ENCODE measurements around the gene BRINP3. TPM values are rescaled to one million over a fixed set of nuclear protein-coding genes. Genes with fewer than 3 reads are reported as not detected.
"Not testable (repeated sequence)": the region's sequence is repeated elsewhere in the genome, so short reads cannot be mapped to it uniquely, and the experiment has no call there.

The BRINP3 gene
- total RNA-seq, result 10 to 100 TPM; 24.4 to 86.6 TPM
- polyA plus RNA-seq (ENCODE audit: insufficient read length in 2 of 2), result 10 to 100 TPM; 59.9 to 68.3 TPM
- long read RNA-seq, donor 1, transcript BRINP3-201 (8 exons, 3,142 nt), result major isoform, 8 of 63 reads
- long read RNA-seq, donor 1, partial matches to known transcripts, result 18 of 63 reads
- long read RNA-seq, donor 1, other reads (novel, unspliced or antisense), result 37 of 63 reads
- long read RNA-seq, donor 2, partial matches to known transcripts, result 21 of 28 reads
- long read RNA-seq, donor 2, other reads (novel, unspliced or antisense), result 7 of 28 reads
- long read RNA-seq, donor 3, partial matches to known transcripts, result 10 of 15 reads
- long read RNA-seq, donor 3, other reads (novel, unspliced or antisense), result 0 of 15 reads
- long read RNA-seq, donor 4, partial matches to known transcripts, result 0 of 1 reads
- long read RNA-seq, donor 4, other reads (novel, unspliced or antisense), result 0 of 1 reads

DNA sequence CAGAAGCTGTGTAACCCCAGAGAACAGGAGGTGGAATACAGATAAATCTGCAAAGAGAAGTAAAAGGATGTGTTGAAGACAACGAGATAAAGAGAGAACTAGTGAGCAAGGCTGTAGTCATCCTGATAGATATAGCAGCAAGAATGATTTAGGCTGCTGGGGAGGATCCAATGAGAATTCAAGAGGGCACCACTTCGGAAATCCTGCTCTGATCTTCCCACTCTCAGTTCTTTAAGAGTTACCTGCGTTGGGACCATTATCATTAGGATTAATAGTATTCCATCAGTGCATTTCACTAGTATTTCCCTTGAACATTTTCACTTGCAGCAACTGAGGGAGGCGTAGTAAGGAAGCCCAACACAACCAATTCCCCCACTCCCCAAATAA lies at the start of gene BRINP3:
TSS of gene BRINP3 (minus strand) at position 103 of the 387 bp plus-strand sequence.
- WGBS (ENCODE audit: insufficient coverage), result 0% methylated on average over 2 of the region's 4 CpGs

DNA sequence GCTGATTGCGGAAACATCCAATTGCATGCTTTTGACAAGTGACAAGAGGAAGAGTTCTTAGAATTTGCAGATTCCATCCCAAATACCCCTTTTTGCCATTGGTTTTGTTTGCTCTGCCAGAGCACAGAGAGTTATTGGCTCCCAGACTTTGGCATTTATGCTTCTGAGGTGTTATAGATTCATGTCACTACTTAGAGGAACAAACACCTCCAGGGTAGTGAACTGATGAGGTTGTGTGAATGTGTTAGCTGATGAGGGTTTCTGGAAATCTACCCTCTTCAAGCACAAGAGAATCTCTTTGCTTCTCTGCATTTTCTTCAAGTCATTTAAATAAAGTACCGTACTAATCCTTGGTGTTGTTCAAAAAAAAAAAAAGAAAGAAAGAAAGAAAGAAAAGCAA lies 33.9 kb upstream of the BRINP3 start:
- H3K36me3 ChIP-seq (ENCODE audit: control insufficient read depth, insufficient read depth, low read length), result no peaks in the 10 kb centered on the region
- DNase-seq (ENCODE audit: low read depth in 4 of 6, low spot score in 6 of 6), result peak in 2 of 6 donors; percentile 8 to 30
- WGBS (ENCODE audit: insufficient coverage), result no CpG with 5 or more reads among the region's 2 CpGs

More for the DNA sequence above, at the start of gene BRINP3:
- H3K4me1 ChIP-seq (ENCODE audit: control insufficient read depth, insufficient read depth, low read length), result no peaks in the 10 kb centered on the region
- H3K9me3 ChIP-seq (ENCODE audit: control insufficient read depth, insufficient read depth, low read length), result no peaks in the 10 kb centered on the region
- H3K36me3 ChIP-seq (ENCODE audit: control insufficient read depth, insufficient read depth, low read length), result no peaks in the 10 kb centered on the region
- H3K27ac ChIP-seq (ENCODE audit: low read depth, low read length), result peak within 1 kb of the TSS; percentile 92
- peak in 4 of 6 donors; percentile 50 to 89 (median 64) for DNase-seq (ENCODE audit: low read depth in 4 of 6, low spot score in 6 of 6)
- H3K4me3 ChIP-seq (ENCODE audit: low read depth, low read length), result peak within 1 kb of the TSS; percentile 67
- H3K27me3 ChIP-seq (ENCODE audit: control insufficient read depth, insufficient read depth, low read length), result peaks cover 3% of the 10 kb centered on the region

DNA sequence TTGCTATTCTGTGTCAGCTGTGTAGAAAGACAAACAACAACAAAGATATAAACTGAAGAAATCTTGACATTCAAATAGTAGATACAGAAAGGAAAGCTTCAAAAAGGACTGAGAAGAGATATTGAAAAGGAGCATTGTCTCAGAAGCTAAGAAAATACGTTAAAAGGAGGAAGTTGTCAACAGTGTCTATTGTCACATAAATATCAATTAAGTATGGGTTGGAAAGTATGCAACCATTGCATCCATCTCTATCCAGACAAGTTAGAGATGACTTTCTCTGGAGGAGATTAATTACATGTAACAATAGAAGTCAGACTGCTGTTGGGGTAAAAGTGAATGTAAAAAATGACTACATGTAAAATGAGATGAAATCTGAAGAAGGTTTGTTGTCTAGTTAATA lies 29.7 kb upstream of the BRINP3 start:
- whole genome bisulfite sequencing (ENCODE audit: insufficient coverage), result no CpG with 5 or more reads among the region's 1 CpG
- no peak overlapping the region for H3K4me3 ChIP-seq (ENCODE audit: low read depth, low read length)
- H3K27ac ChIP-seq (ENCODE audit: low read depth, low read length), result no peak overlapping the region
- H3K36me3 ChIP-seq (ENCODE audit: control insufficient read depth, insufficient read depth, low read length), result no peaks in the 10 kb centered on the region
- H3K9me3 ChIP-seq (ENCODE audit: control insufficient read depth, insufficient read depth, low read length), result peaks cover 2% of the 10 kb centered on the region
- DNase-seq (ENCODE audit: low read depth in 4 of 6, low spot score in 6 of 6), result no peak
- no peaks in the 10 kb centered on the region for H3K27me3 ChIP-seq (ENCODE audit: control insufficient read depth, insufficient read depth, low read length)
- no peaks in the 10 kb centered on the region for H3K4me1 ChIP-seq (ENCODE audit: control insufficient read depth, insufficient read depth, low read length)

More for the DNA sequence above, 33.9 kb upstream of the BRINP3 start:
- no peaks in the 10 kb centered on the region for H3K9me3 ChIP-seq (ENCODE audit: control insufficient read depth, insufficient read depth, low read length)
- H3K27me3 ChIP-seq (ENCODE audit: control insufficient read depth, insufficient read depth, low read length), result no peaks in the 10 kb centered on the region
- H3K27ac ChIP-seq (ENCODE audit: low read depth, low read length), result no peak overlapping the region
- H3K4me3 ChIP-seq (ENCODE audit: low read depth, low read length), result no peak overlapping the region
- no peaks in the 10 kb centered on the region for H3K4me1 ChIP-seq (ENCODE audit: control insufficient read depth, insufficient read depth, low read length)

DNA sequence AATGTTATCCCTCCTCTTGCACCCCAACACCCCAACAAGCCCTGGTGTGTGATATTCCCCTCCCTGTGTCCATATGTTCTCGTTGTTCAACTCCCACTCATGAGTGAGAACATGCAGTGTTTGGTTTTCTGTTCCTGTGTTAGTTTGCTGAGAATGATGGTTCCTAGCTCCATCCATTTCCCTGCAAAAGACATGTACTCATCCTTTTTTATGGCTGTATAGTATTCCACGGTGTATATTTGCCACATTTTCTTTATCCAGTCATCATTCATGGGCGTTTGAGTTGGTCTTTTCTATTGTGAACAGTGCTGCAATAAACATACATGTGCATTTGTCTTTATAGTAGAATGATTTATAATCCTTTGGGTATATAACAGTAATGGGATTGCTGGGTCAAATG lies 26.9 kb upstream of the BRINP3 start:
- no CpG with 5 or more reads among the region's 3 CpGs for WGBS (ENCODE audit: insufficient coverage)
- not testable (repeated sequence) for H3K9me3 ChIP-seq (ENCODE audit: control insufficient read depth, insufficient read depth, low read length)

GRCh38 chr1:190497565-190497964 lies 19.9 kb upstream of the BRINP3 start:
- no peak overlapping the region for H3K27ac ChIP-seq (ENCODE audit: low read depth, low read length)
- no peaks in the 10 kb centered on the region for H3K9me3 ChIP-seq (ENCODE audit: control insufficient read depth, insufficient read depth, low read length)
- DNase-seq (ENCODE audit: low read depth in 4 of 6, low spot score in 6 of 6), result peak in 1 of 6 donors; percentile 23
- H3K4me3 ChIP-seq (ENCODE audit: low read depth, low read length), result no peak overlapping the region
- H3K27me3 ChIP-seq (ENCODE audit: control insufficient read depth, insufficient read depth, low read length), result no peaks in the 10 kb centered on the region
- no peaks in the 10 kb centered on the region for H3K36me3 ChIP-seq (ENCODE audit: control insufficient read depth, insufficient read depth, low read length)
- no peaks in the 10 kb centered on the region for H3K4me1 ChIP-seq (ENCODE audit: control insufficient read depth, insufficient read depth, low read length)

More for the DNA sequence above, 26.9 kb upstream of the BRINP3 start:
- H3K4me3 ChIP-seq (ENCODE audit: low read depth, low read length); H3K4me1 ChIP-seq (ENCODE audit: control insufficient read depth, insufficient read depth, low read length); H3K27ac ChIP-seq (ENCODE audit: low read depth, low read length); DNase-seq (ENCODE audit: low read depth in 4 of 6, low spot score in 6 of 6); H3K27me3 ChIP-seq (ENCODE audit: control insufficient read depth, insufficient read depth, low read length); H3K36me3 ChIP-seq (ENCODE audit: control insufficient read depth, insufficient read depth, low read length): not testable (repeated sequence)

GRCh38 chr1:190494451-190494850 lies 16.8 kb upstream of the BRINP3 start:
- Histone ChIP-seq H3K4me3 (ENCODE audit: low read depth, low read length) (no peak overlapping the region), H3K27ac (ENCODE audit: low read depth, low read length) (no peak overlapping the region), H3K36me3 (ENCODE audit: control insufficient read depth, insufficient read depth, low read length) (no peaks in the 10 kb centered on the region), H3K27me3 (ENCODE audit: control insufficient read depth, insufficient read depth, low read length) (no peaks in the 10 kb centered on the region), H3K9me3 (ENCODE audit: control insufficient read depth, insufficient read depth, low read length) (no peaks in the 10 kb centered on the region), H3K4me1 (ENCODE audit: control insufficient read depth, insufficient read depth, low read length) (no peaks in the 10 kb centered on the region)
- no CpG with 5 or more reads among the region's 4 CpGs for WGBS (ENCODE audit: insufficient coverage)
- DNase-seq (ENCODE audit: low read depth in 4 of 6, low spot score in 6 of 6), result no peak

DNA sequence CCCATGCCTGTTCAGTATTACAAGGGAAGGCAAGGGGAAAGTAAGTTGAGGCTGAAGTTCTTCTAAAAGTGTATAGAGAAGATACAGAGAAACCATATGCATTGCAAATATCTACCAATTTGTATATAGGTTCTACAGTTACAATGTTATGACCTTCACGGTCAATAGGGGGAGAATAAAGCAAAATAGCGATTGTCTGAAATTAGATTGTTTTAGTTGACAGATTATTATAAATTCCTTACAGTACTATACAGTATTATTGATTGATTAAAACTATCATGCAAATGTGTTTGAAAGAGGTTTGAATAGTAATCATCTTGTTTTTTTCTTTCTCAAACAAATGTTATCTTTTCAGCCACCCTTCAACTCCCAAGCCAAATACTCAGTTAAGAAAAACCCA lies 13.7 kb upstream of the BRINP3 start:
- no peak overlapping the region for H3K4me3 ChIP-seq (ENCODE audit: low read depth, low read length)
- no CpG with 5 or more reads among the region's 2 CpGs for WGBS (ENCODE audit: insufficient coverage)
- no peaks in the 10 kb centered on the region for H3K36me3 ChIP-seq (ENCODE audit: control insufficient read depth, insufficient read depth, low read length)
- H3K27ac ChIP-seq (ENCODE audit: low read depth, low read length), result no peak overlapping the region
- no peaks in the 10 kb centered on the region for H3K27me3 ChIP-seq (ENCODE audit: control insufficient read depth, insufficient read depth, low read length)
- no peak for DNase-seq (ENCODE audit: low read depth in 4 of 6, low spot score in 6 of 6)
- no peaks in the 10 kb centered on the region for H3K4me1 ChIP-seq (ENCODE audit: control insufficient read depth, insufficient read depth, low read length)
- H3K9me3 ChIP-seq (ENCODE audit: control insufficient read depth, insufficient read depth, low read length), result no peaks in the 10 kb centered on the region

GRCh38 chr1:190484045-190484444 lies 6.4 kb upstream of the BRINP3 start:
- no peak for DNase-seq (ENCODE audit: low read depth in 4 of 6, low spot score in 6 of 6)
- Histone ChIP-seq H3K4me1 (ENCODE audit: control insufficient read depth, insufficient read depth, low read length) (no peaks in the 10 kb centered on the region), H3K27me3 (ENCODE audit: control insufficient read depth, insufficient read depth, low read length) (no peaks in the 10 kb centered on the region), H3K9me3 (ENCODE audit: control insufficient read depth, insufficient read depth, low read length) (no peaks in the 10 kb centered on the region), H3K27ac (ENCODE audit: low read depth, low read length) (no peak overlapping the region), H3K4me3 (ENCODE audit: low read depth, low read length) (no peak overlapping the region), H3K36me3 (ENCODE audit: control insufficient read depth, insufficient read depth, low read length) (no peaks in the 10 kb centered on the region)
- WGBS (ENCODE audit: insufficient coverage), result no CpG with 5 or more reads among the region's 1 CpG

DNA sequence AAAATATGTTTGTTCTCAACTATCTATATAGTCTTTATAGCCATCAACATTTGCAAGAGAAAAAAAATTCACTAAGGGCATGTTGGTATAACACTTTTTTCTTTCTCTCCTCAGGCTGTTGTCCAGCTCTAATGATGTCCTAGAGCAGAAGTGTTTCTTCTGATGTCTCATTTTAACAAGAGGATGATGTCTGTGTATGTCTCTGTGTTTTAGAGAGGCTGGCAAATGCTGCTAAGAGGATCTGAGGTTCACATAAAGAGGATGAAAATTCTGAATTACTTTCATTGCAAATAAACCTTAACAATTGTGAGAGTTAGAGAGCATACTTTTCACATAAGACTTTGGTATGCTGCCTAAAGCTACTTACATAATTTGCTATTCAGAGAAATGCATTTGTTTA lies 2.6 kb upstream of the BRINP3 start:
- Histone ChIP-seq H3K27ac (ENCODE audit: low read depth, low read length) (peak overlapping the region; percentile 36), H3K27me3 (ENCODE audit: control insufficient read depth, insufficient read depth, low read length) (peaks cover 3% of the 10 kb centered on the region), H3K4me3 (ENCODE audit: low read depth, low read length) (peak overlapping the region; percentile 67), H3K36me3 (ENCODE audit: control insufficient read depth, insufficient read depth, low read length) (no peaks in the 10 kb centered on the region), H3K9me3 (ENCODE audit: control insufficient read depth, insufficient read depth, low read length) (no peaks in the 10 kb centered on the region), H3K4me1 (ENCODE audit: control insufficient read depth, insufficient read depth, low read length) (no peaks in the 10 kb centered on the region)
- peak in 2 of 6 donors; percentile 27 to 51 for DNase-seq (ENCODE audit: low read depth in 4 of 6, low spot score in 6 of 6)

DNA sequence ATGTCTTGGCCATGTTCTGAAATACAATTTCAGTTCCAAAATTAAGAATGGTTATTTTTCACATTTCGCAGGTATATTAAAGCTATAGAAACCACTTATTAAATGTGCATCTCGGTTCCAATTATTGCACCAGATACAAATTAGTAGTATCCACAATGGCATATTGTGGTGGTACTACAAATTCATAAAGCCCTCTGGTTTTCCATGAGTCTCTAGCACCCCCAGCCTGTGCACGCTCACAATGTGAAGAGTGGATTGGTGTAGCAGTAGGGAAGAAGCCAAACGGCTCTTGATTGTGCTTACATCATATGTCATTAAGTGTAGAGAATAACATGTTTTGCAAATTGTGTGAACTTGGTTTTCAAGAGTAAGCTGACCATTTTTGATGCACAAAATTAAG lies 1.9 kb upstream of the BRINP3 start:
- Histone ChIP-seq H3K4me1 (ENCODE audit: control insufficient read depth, insufficient read depth, low read length) (no peaks in the 10 kb centered on the region), H3K4me3 (ENCODE audit: low read depth, low read length) (peak overlapping the region; percentile 67), H3K36me3 (ENCODE audit: control insufficient read depth, insufficient read depth, low read length) (no peaks in the 10 kb centered on the region), H3K27me3 (ENCODE audit: control insufficient read depth, insufficient read depth, low read length) (peaks cover 3% of the 10 kb centered on the region), H3K27ac (ENCODE audit: low read depth, low read length) (peak overlapping the region; percentile 92), H3K9me3 (ENCODE audit: control insufficient read depth, insufficient read depth, low read length) (no peaks in the 10 kb centered on the region)
- DNase-seq (ENCODE audit: low read depth in 4 of 6, low spot score in 6 of 6), result peak in 4 of 6 donors; percentile 50 to 94 (median 72)
- WGBS (ENCODE audit: insufficient coverage), result 17% methylated on average over 1 of the region's 4 CpGs

Data from spinal cord (tissue), 10 donors.